ENCODE results near the gene RBM20. TPM values are rescaled to one million over a fixed set of nuclear protein-coding genes. Genes with fewer than 3 reads are reported as not detected.

The RBM20 gene
- polyA plus RNA-seq, 2 of the 4 experiments (the other 2 are of a cell fraction), result 1.5 to 1.8 TPM

DNA sequence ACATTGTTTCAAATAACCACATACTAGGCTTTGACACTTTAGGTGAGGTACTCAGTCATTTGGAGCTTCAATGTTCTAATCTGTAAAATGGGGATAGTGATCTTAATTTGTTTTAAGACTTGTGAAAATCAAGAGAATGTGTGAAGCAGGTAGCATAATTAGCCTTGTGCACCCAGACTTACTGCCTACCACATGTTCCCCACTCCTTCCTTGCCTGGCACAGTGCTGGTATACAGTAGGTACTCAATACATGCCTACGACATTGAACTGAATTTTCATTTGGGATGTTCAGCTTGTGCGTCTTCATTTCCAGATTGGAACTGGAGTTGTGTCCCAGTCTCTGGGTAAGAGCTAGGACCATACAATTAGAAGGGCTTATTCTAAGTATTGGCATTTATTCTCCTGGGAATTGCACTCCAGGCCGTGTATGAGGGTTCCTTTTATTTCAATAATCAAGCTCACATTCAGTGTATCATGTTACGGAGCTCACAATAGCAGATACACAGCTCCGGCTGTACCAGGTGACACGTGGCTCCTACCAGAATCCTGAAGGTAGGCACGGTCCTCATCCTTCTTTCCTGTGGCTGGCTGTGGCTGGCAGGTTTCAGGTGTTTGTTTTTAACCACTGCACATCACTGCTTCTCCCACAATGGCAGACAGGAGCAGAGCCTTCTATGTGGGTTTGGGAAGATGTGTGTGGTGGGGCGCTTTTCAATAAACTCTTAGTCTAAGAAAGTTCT, 118.1 kb downstream of the RBM20 start:
- no peak for DNase-seq (ENCODE audit: low read depth in 1 of 2, low spot score in 1 of 2)
- FAIRE-seq, result no peak
- H3K4me1 ChIP-seq, result peaks cover 18% of the 10 kb centered on the region; the same call in 2 of the 3 replicates
- H3K4me2 ChIP-seq, result no peak overlapping the region
- H3K9me3 ChIP-seq, result no peaks in the 10 kb centered on the region
- H3K27ac ChIP-seq, result no peak overlapping the region
- WGBS (ENCODE audit: missing lambda C conversion rate), result 76% methylated on average over 8 of the region's 8 CpGs
- ChIA-PET CTCF (interaction anchor here (1.2 to 1.3 kb wide), 2 partner anchors 13 to 16 kb away, joined by 4 to 9 read pairs; no protein-coding TSS in a partner anchor), POLR2A (no interaction called here)
- no peak; a peak in 1 of 6 replicates for ATAC-seq
- H3K4me3 ChIP-seq, result no peak overlapping the region
- TF ChIP-seq JUN (IDR thresholded peaks at IDR 0.05) (no peak), CTCF (IDR thresholded peaks at IDR 0.05) (no peak), RFX5 (IDR thresholded peaks at IDR 0.05) (no peak)

- H3K27ac ChIP-seq, result no peak overlapping the region
- H3K4me2 ChIP-seq, result no peak overlapping the region
- CTCF ChIA-PET, result interaction anchor here (1.2 kb wide), 1 partner anchor 13 kb away, joined by 4 read pairs; no protein-coding TSS in a partner anchor
- ATAC-seq, result no peak; a peak in 3 of 6 replicates
- H3K9me3 ChIP-seq, result no peaks in the 10 kb centered on the region
- H3K4me3 ChIP-seq, result no peak overlapping the region
- FAIRE-seq, result no peak
- DNase-seq (ENCODE audit: low read depth in 1 of 2, low spot score in 1 of 2), result no peak
- POLR2A ChIA-PET, result no interaction called here
- no peak for TF ChIP-seq NR3C1 (IDR thresholded peaks at IDR 0.05)
- TF ChIP-seq EHF (CRISPR knock-in tag; IDR thresholded peaks at IDR 0.05), result no peak
- no peak for TF ChIP-seq RFX5 (IDR thresholded peaks at IDR 0.05)
- TF ChIP-seq CTCF (IDR thresholded peaks at IDR 0.05), result no peak
- TF ChIP-seq POLR2A (IDR thresholded peaks at IDR 0.05; ENCODE audit: low read length), result no peak
- TF ChIP-seq ZFP36 (IDR thresholded peaks at IDR 0.05; ENCODE audit: borderline replicate concordance, partially characterized antibody), result no peak
- TF ChIP-seq NFE2L2 (conservative IDR thresholded peaks at IDR 0.05; ENCODE audit: low read length), result no peak
- TF ChIP-seq MYC (IDR thresholded peaks at IDR 0.05; ENCODE audit: borderline replicate concordance, low read length), result no peak
- no peak for TF ChIP-seq TFCP2L1 (CRISPR knock-in tag; IDR thresholded peaks at IDR 0.05)
- TF ChIP-seq RARB (CRISPR knock-in tag; IDR thresholded peaks at IDR 0.05), result no peak
- no peak for TF ChIP-seq ZC3H11A (IDR thresholded peaks at IDR 0.05)
- TF ChIP-seq CEBPB (IDR thresholded peaks at IDR 0.05), result no peak
- no peak for TF ChIP-seq JUNB (IDR thresholded peaks at IDR 0.05)
- no peak for TF ChIP-seq MAX (IDR thresholded peaks at IDR 0.05)
- TF ChIP-seq, protein P1, sequence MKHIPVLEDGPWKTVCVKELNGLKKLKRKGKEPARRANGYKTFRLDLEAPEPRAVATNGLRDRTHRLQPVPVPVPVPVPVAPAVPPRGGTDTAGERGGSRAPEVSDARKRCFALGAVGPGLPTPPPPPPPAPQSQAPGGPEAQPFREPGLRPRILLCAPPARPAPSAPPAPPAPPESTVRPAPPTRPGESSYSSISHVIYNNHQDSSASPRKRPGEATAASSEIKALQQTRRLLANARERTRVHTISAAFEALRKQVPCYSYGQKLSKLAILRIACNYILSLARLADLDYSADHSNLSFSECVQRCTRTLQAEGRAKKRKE (CRISPR knock-in tag; IDR thresholded peaks at IDR 0.05; ENCODE audit: low read depth), result no peak
- no peak for TF ChIP-seq BHLHE40 (IDR thresholded peaks at IDR 0.05; ENCODE audit: low read depth, low read length)
- peaks cover 18% of the 10 kb centered on the region; the same call in 2 of the 3 replicates for H3K4me1 ChIP-seq
- 81% methylated on average over 5 of the region's 5 CpGs for WGBS (ENCODE audit: missing lambda C conversion rate)
Observed at GRCh38 chr10:110762849-110763211, 118.7 kb downstream of the RBM20 start.

DNA sequence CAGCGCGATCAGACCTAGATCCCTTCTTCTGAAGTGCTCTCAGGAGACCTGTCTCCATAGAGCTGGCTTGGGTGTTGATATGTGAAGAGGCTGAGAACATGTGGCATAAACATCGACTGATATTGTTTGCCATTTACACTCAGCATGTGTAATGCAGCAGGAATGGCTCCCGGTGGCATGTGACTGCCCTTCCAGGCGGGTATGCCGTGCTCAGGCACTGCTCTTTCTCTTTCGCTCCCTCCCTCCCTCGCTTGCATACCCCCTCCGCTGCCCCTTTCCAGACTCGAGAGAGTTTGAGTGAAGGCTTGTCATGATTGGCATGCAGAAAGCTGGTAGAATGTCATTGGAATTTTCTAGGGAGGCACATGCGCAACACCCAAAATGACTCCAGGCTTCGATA, 120.2 kb downstream of the RBM20 start:
- H3K9me3 ChIP-seq, result no peaks in the 10 kb centered on the region
- FAIRE-seq, result no peak
- peak overlapping the region in 1 of 2 experiments; percentile 5; a peak in 2 of 6 replicates for H3K27ac ChIP-seq
- peaks cover 18% of the 10 kb centered on the region; the same call in 2 of the 3 replicates for H3K4me1 ChIP-seq
- no peak for DNase-seq (ENCODE audit: low read depth in 1 of 2, low spot score in 1 of 2)
- POLR2A ChIA-PET, result no interaction called here
- ATAC-seq, result peak in 1 of 2 experiments; percentile 35; a peak in 2 of 6 replicates
- WGBS (ENCODE audit: missing lambda C conversion rate), result 78% methylated on average over 12 of the region's 12 CpGs
- H3K4me2 ChIP-seq, result 0 out of 3 replicates have a peak overlapping the region, but pooled peaks have one; percentile 8
- H3K4me3 ChIP-seq, result no peak overlapping the region
- CTCF ChIA-PET, result interaction anchor here (1.6 kb wide), 1 partner anchor 18 kb away, joined by 5 read pairs; no protein-coding TSS in a partner anchor
- no peak for TF ChIP-seq CHD2 (IDR thresholded peaks at IDR 0.05; ENCODE audit: low read length, partially characterized antibody)
- no peak for TF ChIP-seq HOXA7 (CRISPR knock-in tag; IDR thresholded peaks at IDR 0.05)
- TF ChIP-seq PHF8 (IDR thresholded peaks at IDR 0.05; ENCODE audit: borderline replicate concordance, low read depth), result no peak
- no peak for TF ChIP-seq NR3C1 (IDR thresholded peaks at IDR 0.05)
- no peak for TF ChIP-seq CTCF (IDR thresholded peaks at IDR 0.05)
- TF ChIP-seq BHLHE40 (IDR thresholded peaks at IDR 0.05; ENCODE audit: low read depth, low read length), result no peak
- no peak for TF ChIP-seq POLR2AphosphoS2 (conservative IDR thresholded peaks at IDR 0.05; ENCODE audit: low read length)
- no peak for TF ChIP-seq MAFK (IDR thresholded peaks at IDR 0.05; ENCODE audit: partially characterized antibody)
- TF ChIP-seq, protein P2, sequence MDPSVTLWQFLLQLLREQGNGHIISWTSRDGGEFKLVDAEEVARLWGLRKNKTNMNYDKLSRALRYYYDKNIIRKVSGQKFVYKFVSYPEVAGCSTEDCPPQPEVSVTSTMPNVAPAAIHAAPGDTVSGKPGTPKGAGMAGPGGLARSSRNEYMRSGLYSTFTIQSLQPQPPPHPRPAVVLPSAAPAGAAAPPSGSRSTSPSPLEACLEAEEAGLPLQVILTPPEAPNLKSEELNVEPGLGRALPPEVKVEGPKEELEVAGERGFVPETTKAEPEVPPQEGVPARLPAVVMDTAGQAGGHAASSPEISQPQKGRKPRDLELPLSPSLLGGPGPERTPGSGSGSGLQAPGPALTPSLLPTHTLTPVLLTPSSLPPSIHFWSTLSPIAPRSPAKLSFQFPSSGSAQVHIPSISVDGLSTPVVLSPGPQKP (IDR thresholded peaks at IDR 0.05; ENCODE audit: low read depth, low read length), result no peak
- no peak for TF ChIP-seq TFCP2L1 (CRISPR knock-in tag; IDR thresholded peaks at IDR 0.05)
- TF ChIP-seq ZC3H11A (IDR thresholded peaks at IDR 0.05), result no peak
- no peak for TF ChIP-seq TP53 (CRISPR knock-in tag; IDR thresholded peaks at IDR 0.05)

Data from A549 (cell line).